Glomerular endothelial cell (primary cell): ENCODE measurements around the gene AKAP5. TPM values are rescaled to one million over a fixed set of nuclear protein-coding genes. Genes with fewer than 3 reads are reported as not detected.

Experiments used
- DNase-seq: peaks from one replicate; pipeline ENCODE4 v3.0.0-alpha.2; 2011; ENCODE audit warnings: low read depth, low spot score; ENCODE audit errors: extremely low read depth
- total RNA-seq: library from RNA; depleted of rRNA; stranded (reverse); fragments of >200 nt; gene quantifications from 2 replicates; pipeline ENCODE4 v1.2.3, GENCODE V29; 2015

AKAP5 gene
- total RNA-seq, 1 donor from 2014 or later = 0.76 TPM

- no peak for DNase-seq
Observed at GRCh38 chr14:64459405-64460136, 5.7 kb upstream of the AKAP5 start.

GRCh38 chr14:64461221-64461620 is 4.1 kb upstream of the AKAP5 start:
- no peak for DNase-seq

- DNase-seq = no peak
Observed at GRCh38 chr14:64463195-64463594, 2.1 kb upstream of the AKAP5 start.

GRCh38 chr14:64463873-64464272 is 1.4 kb upstream of the AKAP5 start:
- DNase-seq = no peak

GRCh38 chr14:64464651-64465050 is 648 bp upstream of the AKAP5 start:
- DNase-seq = no peak

GRCh38 chr14:64465831-64466554 is 694 bp downstream of the AKAP5 start:
- DNase-seq = no peak

GRCh38 chr14:64467101-64467500 is 1.8 kb downstream of the AKAP5 start:
- no peak for DNase-seq

GRCh38 chr14:64467566-64467965 is 2.3 kb downstream of the AKAP5 start:
- no peak for DNase-seq

GRCh38 chr14:64468451-64468850 is 3.2 kb downstream of the AKAP5 start:
- no peak for DNase-seq

- DNase-seq = no peak
Observed at GRCh38 chr14:64474041-64474440, 8.7 kb downstream of the AKAP5 start.

GRCh38 chr14:64474698-64475097 is 9.4 kb downstream of the AKAP5 start:
- DNase-seq = no peak

- no peak for DNase-seq
Observed at GRCh38 chr14:64475585-64476273, 10.4 kb downstream of the AKAP5 start.

- DNase-seq = no peak
Observed at GRCh38 chr14:64476438-64476837, 11.1 kb downstream of the AKAP5 start.

GRCh38 chr14:64478634-64479250 is 13.4 kb downstream of the AKAP5 start:
- DNase-seq = no peak

- DNase-seq = no peak
Observed at GRCh38 chr14:64488590-64489099, 23.3 kb downstream of the AKAP5 start.

GRCh38 chr14:64491637-64492036 is 26.3 kb downstream of the AKAP5 start:
- DNase-seq = no peak

- DNase-seq = no peak
Observed at GRCh38 chr14:64493455-64493854, 28.2 kb downstream of the AKAP5 start.

GRCh38 chr14:64495252-64495651 is 30.0 kb downstream of the AKAP5 start:
- no peak for DNase-seq

GRCh38 chr14:64496764-64497163 is 31.5 kb downstream of the AKAP5 start:
- no peak for DNase-seq

- DNase-seq = no peak
Observed at GRCh38 chr14:64500088-64500487, 34.8 kb downstream of the AKAP5 start.
